OCI-LY7 (cell line): ENCODE data around the gene USP11.

Source experiments
- EZH2phosphoT487 ChIP-seq: fragments of 200-600 bp; sonication (generic); IDR thresholded peaks from 2 replicates; pipeline ENCODE4 v1.6.1; 2018; ENCODE audit warnings: low read depth, borderline replicate concordance, mild to moderate bottlenecking, mixed run types, antibody characterized with exemption, low read length, moderate library complexity, mixed read lengths
- TF ChIP-seq, protein P1 (sequence below): fragments of 200-600 bp; sonication (generic); conservative IDR thresholded peaks from 2 replicates; pipeline ENCODE4 v1.5.1; 2014; ENCODE audit warnings: mild to moderate bottlenecking, antibody characterized with exemption, low read length, moderate library complexity, mixed read lengths

DNA sequence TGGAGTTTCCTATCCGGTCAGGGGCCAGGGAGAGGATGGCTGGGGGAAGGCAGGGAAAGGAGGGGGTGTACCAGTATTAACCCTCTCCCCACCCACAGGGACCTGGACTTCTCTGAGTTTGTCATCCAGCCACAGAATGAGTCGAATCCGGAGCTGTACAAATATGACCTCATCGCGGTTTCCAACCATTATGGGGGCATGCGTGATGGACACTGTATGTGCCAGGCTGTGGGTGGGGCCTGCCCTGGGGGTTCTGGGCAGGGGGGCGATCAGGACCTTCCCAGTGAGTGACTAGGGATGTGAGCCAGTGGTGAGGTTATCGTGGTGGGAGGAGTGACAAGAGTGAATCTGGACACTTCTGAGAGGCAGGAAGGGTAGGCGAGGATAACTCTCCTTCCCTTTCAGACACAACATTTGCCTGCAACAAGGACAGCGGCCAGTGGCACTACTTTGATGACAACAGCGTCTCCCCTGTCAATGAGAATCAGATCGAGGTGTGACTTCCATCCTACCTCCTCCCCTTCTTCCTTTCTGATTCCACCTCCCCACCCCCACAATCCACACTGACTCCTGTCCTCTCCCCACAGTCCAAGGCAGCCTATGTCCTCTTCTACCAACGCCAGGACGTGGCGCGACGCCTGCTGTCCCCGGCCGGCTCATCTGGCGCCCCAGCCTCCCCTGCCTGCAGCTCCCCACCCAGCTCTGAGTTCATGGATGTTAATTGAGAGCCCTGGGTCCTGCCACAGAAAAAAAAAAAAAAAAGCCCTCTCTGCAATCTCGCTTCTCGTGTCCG lies 14.6 kb downstream of the USP11 start:
- TF ChIP-seq, protein P1, sequence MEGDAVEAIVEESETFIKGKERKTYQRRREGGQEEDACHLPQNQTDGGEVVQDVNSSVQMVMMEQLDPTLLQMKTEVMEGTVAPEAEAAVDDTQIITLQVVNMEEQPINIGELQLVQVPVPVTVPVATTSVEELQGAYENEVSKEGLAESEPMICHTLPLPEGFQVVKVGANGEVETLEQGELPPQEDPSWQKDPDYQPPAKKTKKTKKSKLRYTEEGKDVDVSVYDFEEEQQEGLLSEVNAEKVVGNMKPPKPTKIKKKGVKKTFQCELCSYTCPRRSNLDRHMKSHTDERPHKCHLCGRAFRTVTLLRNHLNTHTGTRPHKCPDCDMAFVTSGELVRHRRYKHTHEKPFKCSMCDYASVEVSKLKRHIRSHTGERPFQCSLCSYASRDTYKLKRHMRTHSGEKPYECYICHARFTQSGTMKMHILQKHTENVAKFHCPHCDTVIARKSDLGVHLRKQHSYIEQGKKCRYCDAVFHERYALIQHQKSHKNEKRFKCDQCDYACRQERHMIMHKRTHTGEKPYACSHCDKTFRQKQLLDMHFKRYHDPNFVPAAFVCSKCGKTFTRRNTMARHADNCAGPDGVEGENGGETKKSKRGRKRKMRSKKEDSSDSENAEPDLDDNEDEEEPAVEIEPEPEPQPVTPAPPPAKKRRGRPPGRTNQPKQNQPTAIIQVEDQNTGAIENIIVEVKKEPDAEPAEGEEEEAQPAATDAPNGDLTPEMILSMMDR = no peak
- TF ChIP-seq EZH2phosphoT487 = no peak
